Adipose tissue (tissue), 3 donors: ENCODE results near the gene HSPB6. TPM values are rescaled to one million over a fixed set of nuclear protein-coding genes. Genes with fewer than 3 reads are reported as not detected.

ENCODE experiments used
- H3K27ac ChIP-seq: one replicate; pipeline ENCODE4 v1.5.1; 2013; ENCODE audit warnings: low read depth, low read length
- WGBS, 3 donors: extraction: QIAGEN DNeasy Blood & Tissue Kit; methylation state at CpG; one replicate each; pipeline ENCODE4 v1.1.7; 2013; 5-methylcytosine and 5-hydroxymethylcytosine counted together
- polyA plus RNA-seq, 3 donors: library from polyadenylated mRNA; stranded (reverse); fragments of 200-250 nt; gene quantifications; one replicate each; pipeline ENCODE4 v1.2.3, GENCODE V29; 2013
- donor health status: healthy with polysubstance abuse.
- donor health status: Bipolar disorder and iron deficiency.
- donor health status: healthy.

The HSPB6 gene
- polyA plus RNA-seq, 3 donors: 63.3 to 608 (median 552) TPM

DNA sequence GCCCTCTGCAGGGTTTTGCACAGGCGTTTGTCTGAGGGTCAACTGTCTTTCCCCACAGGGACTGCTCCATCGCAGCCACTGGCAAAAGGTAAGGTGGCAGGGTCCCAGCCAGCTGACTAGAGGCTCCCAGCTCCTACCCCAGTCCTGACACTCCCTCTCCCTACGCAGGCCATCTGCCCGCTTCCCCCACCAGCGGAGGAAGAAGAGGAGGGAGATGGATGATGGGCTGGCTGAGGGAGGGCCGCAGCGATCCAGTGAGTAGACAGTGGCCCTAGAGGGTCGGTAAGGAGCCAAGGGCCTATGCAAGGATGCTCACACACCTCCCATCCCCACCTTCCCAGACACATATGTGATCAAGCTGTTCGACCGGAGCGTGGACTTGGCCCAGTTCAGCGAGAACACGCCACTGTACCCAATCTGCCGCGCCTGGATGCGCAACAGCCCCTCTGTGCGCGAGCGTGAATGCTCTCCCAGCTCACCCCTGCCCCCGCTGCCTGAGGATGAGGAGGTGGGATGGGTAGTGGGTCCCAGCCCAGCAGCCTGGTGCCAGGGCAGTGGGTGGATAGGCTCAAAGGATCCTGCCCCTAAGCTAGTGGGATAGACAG lies 4.0 kb downstream of the HSPB6 start:
- WGBS, 3 donors: 94 to 95% (median 94%) methylated on average over 20 of the region's 20 CpGs
- no peak overlapping the region for H3K27ac ChIP-seq

DNA sequence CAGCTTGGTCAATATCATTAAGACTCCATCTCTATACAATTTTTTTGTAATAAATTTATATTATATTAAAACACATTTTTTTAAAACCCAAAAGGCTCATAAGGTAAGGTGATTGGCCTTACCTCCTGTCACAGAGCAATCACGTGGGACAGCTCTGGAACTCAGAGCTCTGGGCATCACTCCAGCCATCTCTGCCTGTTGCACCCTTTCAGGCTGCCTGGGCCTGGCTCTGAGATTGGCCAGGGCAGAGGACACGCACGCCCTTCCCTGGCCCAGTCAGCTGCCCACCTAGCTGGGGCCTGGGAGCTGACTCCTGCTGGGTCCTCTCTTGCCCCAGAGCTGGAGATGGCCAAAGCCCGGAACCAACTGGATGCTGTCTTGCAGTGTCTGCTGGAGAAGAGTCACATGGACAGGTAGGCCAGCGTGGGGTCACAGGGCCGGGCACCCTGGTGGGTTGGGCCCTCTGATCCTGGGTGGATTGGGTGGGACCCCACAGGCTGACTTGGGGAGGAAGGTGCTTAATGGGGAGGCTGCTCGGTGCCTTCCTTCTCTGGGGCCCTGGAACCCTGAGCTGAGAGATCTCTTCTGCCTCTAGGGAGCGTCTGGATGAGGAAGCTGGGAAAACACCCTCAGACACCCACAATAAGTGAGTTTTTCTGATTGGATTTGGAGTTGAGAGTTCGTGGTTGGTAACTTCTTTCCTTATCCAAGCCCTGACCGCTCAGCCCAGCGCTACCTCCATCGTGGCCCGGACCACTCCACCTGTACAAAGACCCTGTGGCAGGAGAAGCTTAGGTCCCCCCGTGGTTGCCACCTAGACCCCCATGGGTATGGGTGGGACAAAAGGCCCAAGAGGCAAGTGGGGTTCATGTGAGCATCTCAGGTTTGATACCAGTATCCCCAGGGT lies 4.7 kb downstream of the HSPB6 start:
- H3K27ac ChIP-seq: no peak overlapping the region
- 88 to 91% (median 91%) methylated on average over 14 of the region's 14 CpGs for WGBS, 3 donors

DNA sequence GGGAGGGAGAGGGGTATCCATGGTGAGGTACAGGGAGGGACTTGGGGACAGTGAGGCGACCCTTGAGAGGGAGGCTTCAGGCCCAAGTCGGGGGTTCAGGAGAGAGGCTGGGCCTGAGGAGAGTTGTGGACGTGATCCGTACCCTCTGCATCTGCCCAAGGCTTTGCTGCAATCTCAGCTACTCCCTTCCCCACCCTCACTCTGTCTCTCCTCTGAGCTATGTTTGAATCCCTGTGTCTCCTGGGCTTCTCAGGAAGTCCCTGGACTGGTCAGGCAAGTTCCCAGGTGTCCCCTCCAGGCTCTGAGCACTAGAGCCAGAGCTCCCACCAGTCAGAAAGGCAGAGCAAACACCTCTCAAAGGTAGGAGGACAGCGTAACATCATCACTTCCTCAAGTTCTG lies 6.7 kb downstream of the HSPB6 start:
- no peak overlapping the region for H3K27ac ChIP-seq
- 93 to 98% (median 93%) methylated on average over 2 to 5 of the region's 5 CpGs for WGBS, 3 donors

DNA sequence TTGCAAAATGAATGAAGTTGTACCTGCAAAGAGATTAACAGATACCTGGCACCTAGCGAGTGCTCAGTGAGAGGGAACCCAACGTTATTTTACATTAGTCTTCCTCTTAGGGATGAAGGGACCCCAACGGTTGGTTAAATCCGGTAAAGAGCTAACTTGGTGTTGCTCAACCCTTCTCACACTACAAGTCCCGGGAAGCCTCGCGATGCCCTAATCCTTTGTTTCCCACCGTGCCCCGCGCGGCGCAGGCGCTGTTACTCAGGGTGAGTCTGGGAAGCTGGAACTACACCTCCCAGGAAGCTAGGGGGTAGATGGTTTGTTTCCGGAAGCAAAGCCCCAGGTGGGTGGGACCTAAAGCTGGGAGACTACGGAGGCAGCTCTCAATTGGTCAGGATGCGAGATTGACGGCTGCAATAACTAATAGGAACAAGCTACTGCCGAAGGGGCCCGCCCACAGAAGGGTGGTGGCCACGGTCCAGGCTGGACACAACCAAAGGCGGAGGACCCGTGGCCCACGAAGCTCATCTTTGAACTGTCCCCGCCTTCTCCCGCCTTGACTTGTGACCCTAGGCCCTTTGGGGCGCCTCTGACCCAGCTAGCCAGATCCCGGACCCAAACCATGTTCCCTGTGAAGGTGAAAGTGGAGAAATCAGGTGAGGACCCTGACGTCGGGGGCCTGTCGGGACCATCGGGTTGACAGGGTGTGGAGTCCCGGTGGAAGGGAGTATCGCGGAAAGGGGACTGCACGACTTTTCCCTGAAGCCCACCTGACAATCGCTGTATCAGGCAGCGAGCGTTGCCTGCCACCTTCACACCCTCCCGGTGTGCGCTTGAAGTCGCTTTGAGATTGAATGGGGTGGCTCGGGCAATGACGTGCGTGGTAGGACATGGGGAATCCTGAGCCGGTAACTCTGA lies 8.5 kb downstream of the HSPB6 start, which contains the start of gene LIN37:
LIN37 (plus strand) TSS at position 471 of the 915 bp plus-strand sequence; CDS start at position 620, 149 bp downstream.
- WGBS, 3 donors: 1% methylated on average over 45 of the region's 45 CpGs
- no peak within 1 kb of the TSS for H3K27ac ChIP-seq

DNA sequence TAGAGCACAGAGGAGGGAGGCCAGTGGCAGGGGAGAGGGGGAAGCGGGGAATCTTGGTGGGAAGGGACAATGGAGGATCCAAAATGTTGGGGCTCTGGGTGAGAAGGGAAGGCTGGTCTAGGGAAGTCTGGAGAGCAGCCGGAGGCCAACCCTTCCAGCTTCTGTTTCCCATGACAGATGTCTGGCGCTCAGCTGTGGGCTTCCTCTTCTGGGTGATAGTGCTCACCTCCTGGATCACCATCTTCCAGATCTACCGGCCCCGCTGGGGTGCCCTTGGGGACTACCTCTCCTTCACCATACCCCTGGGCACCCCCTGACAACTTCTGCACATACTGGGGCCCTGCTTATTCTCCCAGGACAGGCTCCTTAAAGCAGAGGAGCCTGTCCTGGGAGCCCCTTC lies 10.3 kb downstream of the HSPB6 start:
- WGBS, 3 donors: 72 to 83% (median 77%) methylated on average over 5 of the region's 5 CpGs
- H3K27ac ChIP-seq: no peak overlapping the region

DNA sequence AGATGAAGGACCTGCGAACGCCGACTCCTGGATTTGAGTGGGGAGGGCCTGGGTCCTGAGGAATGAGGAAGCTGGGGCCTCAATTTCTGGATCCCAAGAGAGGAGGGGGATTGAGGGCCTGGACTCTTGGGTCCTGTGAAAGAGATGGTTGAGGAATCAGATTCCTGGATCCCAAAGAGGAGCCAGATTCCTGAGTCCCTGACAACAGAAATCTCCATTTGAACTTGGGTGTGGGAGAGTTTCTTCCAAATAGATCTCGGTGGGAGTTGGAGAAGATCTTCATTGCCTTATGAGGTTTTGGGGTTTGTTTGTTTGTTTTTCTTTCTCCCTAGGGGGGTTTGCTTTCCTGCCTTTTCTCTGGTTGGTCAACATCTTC lies 10.8 kb downstream of the HSPB6 start:
- 1 to 12% (median 11%) methylated on average over 4 of the region's 4 CpGs for WGBS, 3 donors
- H3K27ac ChIP-seq: no peak overlapping the region

DNA sequence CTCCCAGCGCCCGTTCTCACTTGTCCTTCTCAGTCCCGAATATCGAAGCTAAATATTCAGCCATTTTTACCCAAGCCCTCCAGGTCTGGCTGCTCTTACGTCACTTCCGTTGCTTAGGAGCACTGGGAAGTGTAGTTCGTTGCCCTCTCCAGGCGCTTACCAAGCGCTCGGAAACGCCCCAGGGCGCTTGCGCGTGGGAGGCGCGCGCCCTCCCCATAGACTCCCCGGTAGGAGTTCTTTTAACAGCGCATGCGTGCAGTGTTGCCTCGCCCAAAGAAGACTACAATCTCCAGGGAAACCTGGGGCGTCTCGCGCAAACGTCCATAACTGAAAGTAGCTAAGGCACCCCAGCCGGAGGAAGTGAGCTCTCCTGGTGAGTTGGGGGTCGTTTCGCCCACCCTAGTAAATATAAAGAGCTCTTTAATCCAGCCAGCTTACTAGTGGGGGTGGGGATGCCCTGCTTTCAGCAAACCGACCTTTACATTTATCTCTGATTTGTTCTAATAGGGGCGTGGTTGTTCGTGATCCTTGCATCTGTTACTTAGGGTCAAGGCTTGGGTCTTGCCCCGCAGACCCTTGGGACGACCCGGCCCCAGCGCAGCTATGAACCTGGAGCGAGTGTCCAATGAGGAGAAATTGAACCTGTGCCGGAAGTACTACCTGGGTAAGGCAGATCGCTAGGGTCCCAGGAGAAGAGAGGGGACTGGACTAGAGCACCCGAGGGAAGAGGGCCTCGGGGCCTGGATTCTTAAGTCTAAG lies 11.3 kb downstream of the HSPB6 start, which contains the start of the genes PSENEN and U2AF1L4:
PSENEN (plus strand) TSS at position 324 of the 759 bp plus-strand sequence; CDS start at position 604, 280 bp downstream.
U2AF1L4 (minus strand) TSS at position 91 of the 759 bp plus-strand sequence; CDS start at position 64, 27 bp downstream.
- WGBS, 3 donors: 0% methylated on average over 40 of the region's 40 CpGs
- peak within 1 kb of the TSS; percentile 98 for H3K27ac ChIP-seq

DNA sequence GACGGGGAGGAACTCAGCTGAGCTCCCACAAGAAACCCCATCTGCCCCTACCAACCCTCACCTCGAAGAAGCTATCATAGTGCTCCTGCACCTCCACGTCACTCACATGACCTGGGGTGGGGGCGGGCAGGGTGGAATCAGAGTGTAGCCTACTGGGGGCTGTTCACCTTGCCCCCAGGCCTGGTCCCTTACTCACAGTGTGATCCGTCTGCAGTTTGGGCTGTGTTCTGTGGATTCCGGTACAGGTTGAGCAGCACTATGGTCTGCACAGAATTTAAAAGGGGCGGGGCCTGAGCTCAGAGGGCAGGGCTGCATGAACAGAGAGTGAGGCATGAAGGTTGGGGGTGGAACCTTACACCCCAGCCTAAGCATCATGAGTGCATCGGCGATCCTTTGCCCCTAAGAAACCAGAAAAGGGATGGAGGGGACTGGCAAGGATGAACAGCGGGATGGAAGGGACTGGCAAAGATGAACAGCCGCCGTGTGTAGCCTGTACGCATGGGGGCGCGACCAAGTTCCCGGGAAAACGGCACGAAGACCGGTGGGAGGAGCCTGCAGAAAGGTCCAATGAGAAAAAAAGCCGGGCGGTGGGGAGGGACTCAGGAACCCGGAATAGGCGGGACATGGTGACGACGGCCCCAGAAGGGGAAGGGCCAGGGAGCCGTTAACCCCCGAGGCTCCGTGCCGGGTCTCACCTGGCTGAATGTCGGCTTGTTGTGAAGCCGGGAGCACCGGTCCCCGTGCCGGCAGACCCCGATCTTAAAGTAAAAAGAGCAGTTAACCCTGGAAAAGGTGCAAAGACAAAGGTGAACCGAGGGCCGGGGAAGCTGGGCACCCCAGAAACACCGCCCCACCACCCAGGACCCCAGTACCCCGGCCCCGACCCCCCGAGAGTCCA lies 12.2 kb downstream of the HSPB6 start:
- H3K27ac ChIP-seq: peak overlapping the region; percentile 98
- WGBS, 3 donors: 7 to 8% (median 7%) methylated on average over 40 to 41 of the region's 41 CpGs

DNA sequence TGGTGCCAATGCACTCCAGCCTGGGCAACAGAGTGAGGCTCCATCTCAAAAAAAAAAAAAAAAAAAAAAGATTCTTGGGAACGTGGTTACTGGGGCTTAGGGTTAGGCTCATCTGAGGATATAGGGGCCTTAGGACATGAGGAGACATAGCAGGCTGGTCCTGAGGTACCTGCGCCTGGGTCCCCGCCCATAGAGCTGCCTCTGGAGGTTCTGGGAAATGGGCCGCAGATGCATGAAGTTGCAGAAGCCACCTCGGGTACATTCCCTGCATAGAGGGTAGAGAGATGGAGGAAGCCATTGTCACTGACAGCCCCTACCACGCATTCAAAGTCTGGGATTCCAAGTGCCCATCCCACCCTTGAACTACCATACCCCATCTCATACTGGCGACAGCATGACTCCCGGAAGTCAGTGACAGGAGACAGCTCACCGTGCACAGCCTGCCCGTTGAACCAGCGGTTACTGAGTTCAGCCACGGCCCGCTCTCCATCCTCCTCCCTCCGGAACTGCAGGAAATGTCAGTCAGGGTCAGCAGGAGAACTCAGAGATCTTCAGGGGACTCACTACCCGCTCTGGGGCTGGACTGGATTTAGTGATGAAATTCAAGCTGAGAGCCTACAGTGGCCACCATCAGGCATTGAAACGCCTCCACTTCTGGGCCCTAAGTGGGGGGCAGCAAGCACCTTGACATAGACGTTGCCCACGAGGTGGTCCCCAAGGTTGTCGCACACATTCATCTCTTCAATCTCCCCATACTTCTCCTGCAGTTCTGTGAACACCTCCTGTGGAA lies 13.0 kb downstream of the HSPB6 start:
- WGBS, 3 donors: 85 to 89% (median 89%) methylated on average over 19 of the region's 19 CpGs
- H3K27ac ChIP-seq: no peak overlapping the region

DNA sequence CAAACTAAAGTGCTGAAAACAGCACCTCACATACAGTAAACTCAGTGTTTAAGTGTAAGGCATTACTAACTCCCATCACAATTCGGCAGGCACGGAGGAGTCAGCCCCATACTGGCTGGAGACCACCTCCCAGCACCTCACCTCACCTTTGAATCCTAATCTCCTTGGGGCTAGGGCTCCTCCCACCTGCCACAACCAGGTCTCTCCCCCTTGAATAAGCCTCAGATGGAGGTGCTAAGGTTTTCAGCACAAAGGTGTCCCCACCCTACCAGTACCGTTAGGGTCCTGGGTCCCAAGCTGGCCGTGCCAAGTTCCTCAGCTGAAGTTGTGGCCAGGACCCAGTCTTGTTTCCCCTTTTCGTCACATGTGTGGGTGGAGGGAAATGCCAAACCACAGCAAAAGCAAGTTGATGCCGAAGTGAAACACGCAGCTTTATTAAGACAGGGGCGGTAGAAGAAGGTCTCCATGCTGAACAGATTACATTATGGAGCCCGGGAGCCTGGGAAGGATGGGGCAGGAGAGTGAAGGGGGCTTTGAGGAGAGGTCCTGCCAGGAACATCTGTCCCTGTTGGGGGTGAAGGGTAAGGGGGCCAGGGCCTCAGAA lies 14.6 kb downstream of the HSPB6 start, which contains the start of gene IGFLR1:
IGFLR1 (minus strand) TSS at position 332 of the 604 bp plus-strand sequence. CDS start 1,272 bp downstream, outside the sequence.
- H3K27ac ChIP-seq: peak within 1 kb of the TSS; percentile 19
- WGBS, 3 donors: 51 to 73% (median 60%) methylated on average over 9 of the region's 9 CpGs

DNA sequence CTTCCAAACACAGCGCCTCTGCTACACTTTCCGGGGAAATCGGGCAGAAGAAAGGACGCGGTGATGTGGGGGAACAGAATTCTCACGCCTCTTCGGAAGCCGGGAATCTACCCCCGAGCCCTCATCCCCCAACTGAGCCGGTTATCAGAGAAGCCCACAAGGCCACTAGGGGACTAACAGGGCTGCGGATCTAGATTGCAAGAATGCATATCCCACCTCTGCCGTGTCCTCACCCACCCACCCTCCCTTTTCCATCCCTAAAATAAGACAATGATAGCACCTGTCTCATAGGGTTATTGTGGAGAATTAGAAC lies 15.7 kb downstream of the HSPB6 start:
- H3K27ac ChIP-seq: peak overlapping the region; percentile 51
- WGBS, 3 donors: 1 to 10% (median 5%) methylated on average over 12 of the region's 12 CpGs

DNA sequence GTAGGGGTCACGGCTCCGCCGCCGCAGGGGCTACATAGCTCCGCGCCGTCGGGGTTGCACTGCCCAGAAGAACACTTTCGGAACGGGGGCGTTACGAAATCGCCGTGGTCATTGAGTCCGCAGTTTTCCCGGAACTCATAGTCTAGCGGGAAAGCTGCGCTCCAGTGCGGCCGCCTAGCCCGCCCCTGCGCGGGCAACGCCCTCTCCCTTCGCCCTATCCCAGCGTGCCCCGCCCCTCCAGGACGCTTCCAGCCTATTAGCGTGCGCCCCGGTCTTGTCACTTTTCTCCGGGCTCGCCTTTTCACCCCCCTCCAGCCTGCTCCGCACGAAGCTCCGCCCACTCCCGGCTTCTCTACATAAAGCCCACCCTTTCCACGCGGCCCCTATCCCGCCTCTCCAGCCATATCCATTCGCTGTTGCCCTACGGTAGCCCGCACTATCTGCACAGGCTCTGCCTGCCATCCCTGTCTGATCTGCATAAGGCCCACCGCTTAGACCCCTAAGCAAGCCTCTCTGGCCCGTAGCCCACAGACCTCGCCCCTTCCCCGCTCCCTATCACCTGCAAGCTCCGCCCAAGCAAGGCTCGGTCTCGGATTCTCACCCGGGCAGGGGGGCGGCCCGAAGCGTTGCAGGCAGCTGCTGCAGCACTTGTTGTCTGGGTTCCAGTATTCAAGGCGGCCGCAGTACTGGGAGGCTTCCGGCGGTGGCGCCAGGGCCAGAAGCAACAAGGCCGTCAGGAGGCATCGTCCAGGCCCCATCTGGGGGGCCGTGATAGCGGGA lies 16.2 kb downstream of the HSPB6 start:
- WGBS, 3 donors: 0 to 1% (median 0%) methylated on average over 59 to 63 of the region's 63 CpGs
- peak overlapping the region; percentile 51 for H3K27ac ChIP-seq

DNA sequence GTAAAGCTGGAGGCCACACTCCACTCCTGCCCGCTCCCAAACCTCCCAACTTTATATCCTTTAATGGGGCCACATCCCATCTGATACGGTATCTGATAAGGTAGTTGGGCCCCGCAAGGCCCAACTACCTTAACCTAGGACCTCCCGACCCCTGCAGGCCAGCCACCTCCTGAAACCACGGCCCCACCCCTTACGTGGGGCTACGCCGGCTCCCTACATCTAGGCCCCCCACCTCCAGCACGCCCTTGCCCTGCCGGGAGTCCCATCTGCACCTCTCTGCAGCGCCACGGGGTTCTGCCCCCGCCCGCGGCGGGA lies 16.8 kb downstream of the HSPB6 start:
- H3K27ac ChIP-seq: peak overlapping the region; percentile 45
- 0 to 7% (median 5%) methylated on average over 16 of the region's 16 CpGs for WGBS, 3 donors

DNA sequence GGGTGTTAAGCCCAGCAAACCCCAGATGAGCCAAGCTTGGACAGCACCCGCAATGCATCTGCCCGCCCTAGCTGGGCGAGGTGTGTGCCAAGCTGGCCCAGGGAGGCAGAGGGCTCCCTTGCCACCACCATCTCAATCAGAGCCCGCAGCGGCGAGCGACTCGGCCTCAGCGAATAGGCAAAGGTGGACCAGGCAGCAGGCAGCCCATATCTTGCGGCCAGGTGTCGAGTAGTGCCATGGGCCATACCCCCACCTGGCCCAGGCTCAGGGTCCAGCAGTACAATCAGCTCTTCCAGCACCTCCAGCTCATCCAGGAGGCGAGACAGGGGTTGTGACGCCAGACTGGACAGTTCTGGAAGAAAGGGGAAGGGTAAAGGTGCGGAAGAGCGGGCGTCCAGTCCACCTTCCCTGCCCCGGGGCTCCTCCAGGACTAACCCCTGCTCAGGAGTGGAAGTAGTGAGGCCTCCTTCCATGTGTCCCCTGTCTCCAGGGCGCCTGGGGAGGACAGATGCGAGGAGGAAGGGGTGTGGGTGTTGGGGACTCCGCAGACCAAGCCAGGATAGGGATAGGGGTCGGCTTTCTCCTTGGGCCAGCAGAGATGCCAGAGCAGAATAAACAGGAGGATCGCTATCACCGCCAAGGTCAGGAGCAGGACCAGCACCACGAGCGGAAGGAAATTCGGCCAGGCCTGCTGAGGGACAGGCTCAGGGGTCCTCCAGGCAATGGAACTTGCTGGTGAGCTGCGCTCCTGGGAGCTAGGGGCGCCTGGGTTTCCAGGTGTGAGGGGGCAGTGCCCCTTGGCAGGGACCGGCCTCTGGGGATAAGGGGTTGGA lies 17.3 kb downstream of the HSPB6 start:
- 70 to 81% (median 80%) methylated on average over 29 of the region's 29 CpGs for whole genome bisulfite sequencing, 3 donors
- H3K27ac ChIP-seq: peak overlapping the region; percentile 45
